ENCODE data around the gene CCDC68.

CCDC68 gene

DNA sequence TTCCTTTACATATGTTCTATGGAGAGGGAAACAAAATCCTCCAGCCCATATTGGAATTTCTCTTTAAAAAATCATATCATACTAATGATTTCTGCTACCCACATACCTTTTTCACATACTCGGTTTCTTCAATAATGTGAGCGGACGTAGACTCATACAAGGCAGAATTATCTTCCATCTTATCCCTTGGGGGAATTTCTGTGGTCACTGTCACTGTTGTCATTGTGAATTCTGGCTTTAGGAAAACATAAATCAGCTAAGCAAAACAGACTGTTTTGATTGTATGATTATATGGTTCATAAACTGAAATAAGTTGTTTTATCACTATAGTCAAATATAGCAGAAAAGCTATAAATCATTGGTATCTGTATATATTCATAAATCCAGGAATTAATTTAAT, 16.7 kb downstream of the CCDC68 start:
- Histone ChIP-seq H3K4me3 (replicated peaks; ENCODE audit: insufficient read depth, low read length) (no peak overlapping the region), H3K27ac (replicated peaks) (no peak overlapping the region), H3K27me3 (ENCODE audit: insufficient read depth, poor library complexity, severe bottlenecking) (no peaks in the 10 kb centered on the region)
- no peak for DNase-seq (ENCODE audit: low read depth in 1 of 2, low spot score in 1 of 2)
- no peak for TF ChIP-seq SPI1 (IDR thresholded peaks at IDR 0.05; ENCODE audit: borderline replicate concordance, low read depth)
- no peak for TF ChIP-seq GABPA (IDR thresholded peaks at IDR 0.05; ENCODE audit: low read depth)
- no peak for TF ChIP-seq POLR2AphosphoS5 (IDR thresholded peaks at IDR 0.05; ENCODE audit: low read depth)
- TF ChIP-seq REST (IDR thresholded peaks at IDR 0.05; ENCODE audit: insufficient replicate concordance, low read depth): no peak
- no peak for TF ChIP-seq CTCF (IDR thresholded peaks at IDR 0.05; ENCODE audit: insufficient read depth, low read length)

GRCh38 chr18:54942144-54942543, 17.1 kb downstream of the CCDC68 start:
- Histone ChIP-seq H3K4me3 (replicated peaks; ENCODE audit: insufficient read depth, low read length) (no peak overlapping the region), H3K27ac (replicated peaks) (no peak overlapping the region), H3K27me3 (ENCODE audit: insufficient read depth, poor library complexity, severe bottlenecking) (no peaks in the 10 kb centered on the region)
- TF ChIP-seq GABPA (IDR thresholded peaks at IDR 0.05; ENCODE audit: low read depth) (no peak), REST (IDR thresholded peaks at IDR 0.05; ENCODE audit: insufficient replicate concordance, low read depth) (no peak), SPI1 (IDR thresholded peaks at IDR 0.05; ENCODE audit: borderline replicate concordance, low read depth) (no peak), POLR2AphosphoS5 (IDR thresholded peaks at IDR 0.05; ENCODE audit: low read depth) (no peak), CTCF (IDR thresholded peaks at IDR 0.05; ENCODE audit: insufficient read depth, low read length) (no peak)
- DNase-seq (ENCODE audit: low read depth in 1 of 2, low spot score in 1 of 2): no peak

DNA sequence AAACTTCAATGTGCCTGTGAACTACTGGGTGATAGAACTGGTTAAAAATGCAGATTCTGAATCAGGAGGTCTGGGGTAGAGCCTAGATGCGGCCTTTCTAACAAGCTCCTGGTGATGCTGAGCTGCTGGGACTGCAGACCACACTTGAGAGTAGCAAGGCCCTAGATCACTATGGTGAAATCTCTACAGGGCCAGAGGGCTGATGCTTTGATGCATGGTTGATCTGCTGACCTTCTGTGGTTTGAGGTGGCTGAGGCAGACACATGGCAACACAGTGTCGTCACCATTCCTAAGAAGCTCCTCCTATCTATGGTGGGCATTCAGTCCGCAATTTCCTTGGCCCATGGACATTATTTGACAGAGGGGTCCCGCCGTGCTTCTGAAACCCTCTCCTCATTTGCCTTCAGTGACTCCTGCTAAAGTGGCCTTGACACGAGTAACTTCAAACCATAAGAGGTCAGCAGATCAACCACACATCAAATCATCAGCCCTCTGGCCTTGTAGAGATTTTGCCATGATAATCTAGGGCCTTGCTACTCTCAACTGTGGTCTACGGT, 19.8 kb downstream of the CCDC68 start:
- TF ChIP-seq SPI1 (IDR thresholded peaks at IDR 0.05; ENCODE audit: borderline replicate concordance, low read depth) (no peak), GABPA (IDR thresholded peaks at IDR 0.05; ENCODE audit: low read depth) (no peak), CTCF (IDR thresholded peaks at IDR 0.05; ENCODE audit: insufficient read depth, low read length) (no peak), POLR2AphosphoS5 (IDR thresholded peaks at IDR 0.05; ENCODE audit: low read depth) (no peak), REST (IDR thresholded peaks at IDR 0.05; ENCODE audit: insufficient replicate concordance, low read depth) (no peak)
- Histone ChIP-seq H3K27ac (replicated peaks) (no peak overlapping the region), H3K27me3 (ENCODE audit: insufficient read depth, poor library complexity, severe bottlenecking) (no peaks in the 10 kb centered on the region), H3K4me3 (replicated peaks; ENCODE audit: insufficient read depth, low read length) (no peak overlapping the region)
- DNase-seq (ENCODE audit: low read depth in 1 of 2, low spot score in 1 of 2): no peak

All from HL-60 (cell line).